HEK293 (cell line): ENCODE results near the gene BCAS3.

Source experiments
- BCL11A ChIP-seq: fragments of 450-650 bp; formaldehyde crosslinking; IDR thresholded peaks from 2 replicates; pipeline ENCODE4 v1.5.1; 2016; ENCODE audit warnings: low read depth, missing biosample characterization, missing genetic modification characterization
- EGR2 ChIP-seq: fragments of 450-650 bp; formaldehyde crosslinking; IDR thresholded peaks from 2 replicates; pipeline ENCODE4 v1.5.1; 2016; ENCODE audit warnings: low read depth, missing biosample characterization, missing genetic modification characterization
- GLIS2 ChIP-seq: fragments of 450-650 bp; formaldehyde crosslinking; IDR thresholded peaks from 2 replicates; pipeline ENCODE4 v1.5.1; 2016; ENCODE audit warnings: missing biosample characterization, missing genetic modification characterization
- KLF17 ChIP-seq: fragments of 450-650 bp; formaldehyde crosslinking; IDR thresholded peaks from 2 replicates; pipeline ENCODE4 v1.5.1; 2016; ENCODE audit warnings: missing biosample characterization, missing genetic modification characterization
- KLF7 ChIP-seq: fragments of 450-650 bp; formaldehyde crosslinking; IDR thresholded peaks from 2 replicates; pipeline ENCODE4 v1.5.1; 2016; ENCODE audit warnings: missing biosample characterization, missing genetic modification characterization, borderline replicate concordance
- KLF8 ChIP-seq: fragments of 450-650 bp; formaldehyde crosslinking; IDR thresholded peaks from 2 replicates; pipeline ENCODE4 v1.5.1; 2016; ENCODE audit warnings: missing biosample characterization, missing genetic modification characterization
- PRDM2 ChIP-seq: fragments of 450-650 bp; formaldehyde crosslinking; IDR thresholded peaks from 2 replicates; pipeline ENCODE4 v1.5.1; 2016; ENCODE audit warnings: missing biosample characterization, missing genetic modification characterization, borderline replicate concordance
- SP2 ChIP-seq: fragments of 450-650 bp; formaldehyde crosslinking; IDR thresholded peaks from 2 replicates; pipeline ENCODE4 v1.5.1; 2016; ENCODE audit warnings: missing biosample characterization, missing genetic modification characterization
- SP7 ChIP-seq: fragments of 450-650 bp; formaldehyde crosslinking; IDR thresholded peaks from 2 replicates; pipeline ENCODE4 v1.5.1; 2016; ENCODE audit warnings: missing biosample characterization, missing genetic modification characterization
- ZBTB21 ChIP-seq: fragments of 450-650 bp; formaldehyde crosslinking; IDR thresholded peaks from 2 replicates; pipeline ENCODE4 v1.5.1; 2017; ENCODE audit warnings: missing biosample characterization, missing genetic modification characterization
- ZBTB48 ChIP-seq: fragments of 450-650 bp; formaldehyde crosslinking; IDR thresholded peaks from 2 replicates; pipeline ENCODE4 v1.5.1; 2016; ENCODE audit warnings: missing biosample characterization, missing genetic modification characterization
- ZFHX2 ChIP-seq: fragments of 450-650 bp; formaldehyde crosslinking; conservative IDR thresholded peaks from 2 replicates; pipeline ENCODE4 v1.5.1; 2016; ENCODE audit warnings: missing biosample characterization, missing genetic modification characterization
- ZFP41 ChIP-seq: fragments of 450-650 bp; formaldehyde crosslinking; IDR thresholded peaks from 2 replicates; pipeline ENCODE4 v1.5.1; 2016; ENCODE audit warnings: missing biosample characterization, missing genetic modification characterization, borderline replicate concordance
- ZFP69B ChIP-seq: fragments of 450-650 bp; formaldehyde crosslinking; IDR thresholded peaks from 2 replicates; pipeline ENCODE4 v1.5.1; 2016; ENCODE audit warnings: missing biosample characterization, missing genetic modification characterization
- ZNF146 ChIP-seq: fragments of 450-650 bp; formaldehyde crosslinking; IDR thresholded peaks from 2 replicates; pipeline ENCODE4 v1.5.1; 2016; ENCODE audit warnings: missing biosample characterization, missing genetic modification characterization
- ZNF223 ChIP-seq: fragments of 450-650 bp; formaldehyde crosslinking; IDR thresholded peaks from 2 replicates; pipeline ENCODE4 v1.5.1; 2016; ENCODE audit warnings: missing biosample characterization, missing genetic modification characterization
- ZNF23 ChIP-seq: fragments of 450-650 bp; formaldehyde crosslinking; IDR thresholded peaks from 2 replicates; pipeline ENCODE4 v1.5.1; 2016; ENCODE audit warnings: missing biosample characterization, missing genetic modification characterization, borderline replicate concordance
- ZNF362 ChIP-seq: fragments of 450-650 bp; formaldehyde crosslinking; IDR thresholded peaks from 2 replicates; pipeline ENCODE4 v1.5.1; 2016; ENCODE audit warnings: missing biosample characterization, missing genetic modification characterization
- ZNF580 ChIP-seq: fragments of 450-650 bp; formaldehyde crosslinking; IDR thresholded peaks from 2 replicates; pipeline ENCODE4 v1.5.1; 2016; ENCODE audit warnings: missing biosample characterization, missing genetic modification characterization
- ZNF600 ChIP-seq: fragments of 450-650 bp; formaldehyde crosslinking; IDR thresholded peaks from 2 replicates; pipeline ENCODE4 v1.5.1; 2016; ENCODE audit warnings: missing biosample characterization, missing genetic modification characterization
- ZNF624 ChIP-seq: fragments of 450-650 bp; formaldehyde crosslinking; IDR thresholded peaks from 2 replicates; pipeline ENCODE4 v1.5.1; 2017; ENCODE audit warnings: missing biosample characterization, missing genetic modification characterization
- ZNF645 ChIP-seq: fragments of 450-650 bp; formaldehyde crosslinking; IDR thresholded peaks from 2 replicates; pipeline ENCODE4; 2016; ENCODE audit warnings: missing biosample characterization, missing genetic modification characterization
- ZNF701 ChIP-seq: fragments of 450-650 bp; formaldehyde crosslinking; IDR thresholded peaks from 2 replicates; pipeline ENCODE4 v1.5.1; 2016; ENCODE audit warnings: missing biosample characterization, missing genetic modification characterization
- ZNF704 ChIP-seq: fragments of 450-650 bp; formaldehyde crosslinking; IDR thresholded peaks from 2 replicates; pipeline ENCODE4 v1.5.1; 2016; ENCODE audit warnings: missing biosample characterization, missing genetic modification characterization
- ZNF76 ChIP-seq: fragments of 450-650 bp; formaldehyde crosslinking; IDR thresholded peaks from 2 replicates; pipeline ENCODE4; 2016; ENCODE audit warnings: low read depth, missing biosample characterization, missing genetic modification characterization, borderline replicate concordance
- ZNF792 ChIP-seq: fragments of 450-650 bp; formaldehyde crosslinking; IDR thresholded peaks from 2 replicates; pipeline ENCODE4 v1.5.1; 2016; ENCODE audit warnings: missing biosample characterization, missing genetic modification characterization
- ZSCAN5A ChIP-seq: fragments of 450-650 bp; formaldehyde crosslinking; IDR thresholded peaks from 2 replicates; pipeline ENCODE4 v1.5.1; 2016; ENCODE audit warnings: missing biosample characterization, missing genetic modification characterization
- ZXDB ChIP-seq: fragments of 450-650 bp; formaldehyde crosslinking; IDR thresholded peaks from 2 replicates; pipeline ENCODE4 v1.5.1; 2016; ENCODE audit warnings: missing biosample characterization, missing genetic modification characterization

Gene BCAS3

GRCh38 chr17:61384692-61385576 lies 707.3 kb downstream of the BCAS3 start (continued):
- TF ChIP-seq PRDM2, result no peak
- TF ChIP-seq SP7, result no peak
- no peak for TF ChIP-seq ZFP69B (tag by site-specific recombination)
- TF ChIP-seq ZNF362 (tag by site-specific recombination), result no peak
- peak; percentile 63 for TF ChIP-seq ZFHX2 (tag by site-specific recombination)
- TF ChIP-seq ZNF624, result no peak
- TF ChIP-seq KLF7 (tag by site-specific recombination), result no peak
- no peak for TF ChIP-seq ZSCAN5A (tag by site-specific recombination)
- TF ChIP-seq ZNF704 (tag by site-specific recombination), result no peak
- no peak for TF ChIP-seq ZNF701
- no peak for TF ChIP-seq ZXDB (tag by site-specific recombination)
- no peak for TF ChIP-seq ZNF23 (tag by site-specific recombination)
- TF ChIP-seq ZNF223 (tag by site-specific recombination), result peak; percentile 66; the same call in 1 of the 2 replicates
- TF ChIP-seq BCL11A (tag by site-specific recombination), result no peak
- TF ChIP-seq ZNF600 (tag by site-specific recombination), result no peak
- no peak for TF ChIP-seq KLF17 (tag by site-specific recombination)
- TF ChIP-seq SP2 (tag by site-specific recombination), result no peak
- no peak for TF ChIP-seq KLF8 (tag by site-specific recombination)
- no peak for TF ChIP-seq ZNF792
- no peak for TF ChIP-seq ZNF645
- no peak for TF ChIP-seq GLIS2
- TF ChIP-seq EGR2 (tag by site-specific recombination), result 0 out of 2 replicates have a peak, but pooled peaks have one; percentile 22
- no peak for TF ChIP-seq ZNF76 (tag by site-specific recombination)
- TF ChIP-seq ZFP41 (tag by site-specific recombination), result no peak
- no peak for TF ChIP-seq ZBTB21 (tag by site-specific recombination)
- no peak for TF ChIP-seq ZBTB48 (tag by site-specific recombination)
- TF ChIP-seq ZNF146 (tag by site-specific recombination), result no peak
- TF ChIP-seq ZNF580 (tag by site-specific recombination), result no peak
